B cell (primary cell): ENCODE data around the gene MVB12B. TPM values are rescaled to one million over a fixed set of nuclear protein-coding genes. Genes with fewer than 3 reads are reported as not detected.

Experiments
- ATAC-seq: fragments of 200-7000 bp; cut with Tn5 transposase; one replicate; pipeline ENCODE4 v1.10.0; 2021; ENCODE audit warnings: low read depth, mild to moderate bottlenecking, moderate number of reproducible peaks, moderate library complexity
- CTCF ChIA-PET: fragments of 350-600 bp; sonication (Branson Sonifier 250); formaldehyde crosslinking; loops from one replicate; lab custom pipeline; 2021; ENCODE audit warnings: antibody characterized with exemption, inconsistent platforms; lab: Charles Lee
- POLR2A ChIA-PET: fragments of 350-600 bp; sonication (Branson Sonifier 250); formaldehyde crosslinking; loops from one replicate; lab custom pipeline; 2021; ENCODE audit warnings: antibody characterized with exemption; lab: Charles Lee
- DNase-seq: peaks from one replicate; pipeline ENCODE4 v3.0.0; 2013
- H2AFZ ChIP-seq: 2 replicates; pipeline ENCODE4 v1.6.1; 2012; ENCODE audit warnings: mild to moderate bottlenecking, low read depth, low read length; ENCODE audit not compliant: insufficient read depth, poor library complexity, severe bottlenecking
- H3K27ac ChIP-seq, 2 donors: 1 replicate in 1 of 2; 2 replicates in 1 of 2; pipeline ENCODE4 v1.5.1; 2012 to 2013; ENCODE audit warnings: low read length in 2 of 2, mild to moderate bottlenecking in 2 of 2, moderate library complexity in 1 of 2
- H3K27me3 ChIP-seq, 4 experiments: fragments of 200-600 bp in 1 of 4; sonication (generic) in 1 of 4; replicated peaks in 1 of 4; 1 replicate in 2 of 4; 2 replicates in 2 of 4; pipeline versions ENCODE4 v1.6.1 to v1.7.0; 2013 to 2016; ENCODE audit warnings: low read length in 3 of 4, mild to moderate bottlenecking in 2 of 4, mixed read lengths in 1 of 4, moderate library complexity in 1 of 4; ENCODE audit not compliant: insufficient read depth in 4 of 4, control insufficient read depth in 3 of 4; ENCODE audit errors: control extremely low read depth in 1 of 4
- H3K36me3 ChIP-seq, 2 experiments: replicated peaks in 1 of 2; 1 replicate in 1 of 2; 2 replicates in 1 of 2; pipeline versions ENCODE4 v1.6.1 to v1.7.1; 2013; ENCODE audit warnings: low read length in 1 of 2; ENCODE audit not compliant: insufficient read depth in 2 of 2, control insufficient read depth in 1 of 2; ENCODE audit errors: control extremely low read depth in 1 of 2, extremely low read depth in 1 of 2
- H3K4me1 ChIP-seq, 2 donors: fragments of 200-600 bp in 1 of 2; sonication (generic) in 1 of 2; 1 replicate in 1 of 2; 2 replicates in 1 of 2; pipeline versions ENCODE4 v1.5.1 to v1.6.1; 2013 to 2017; ENCODE audit warnings: low read length in 2 of 2; ENCODE audit not compliant: control insufficient read depth in 2 of 2, insufficient read depth in 2 of 2
- H3K4me2 ChIP-seq: replicated peaks from 2 replicates; pipeline ENCODE3; 2012; ENCODE audit warnings: mild to moderate bottlenecking, low read depth, low read length; ENCODE audit not compliant: poor library complexity, severe bottlenecking
- H3K4me3 ChIP-seq, 5 experiments: fragments of 200-600 bp in 1 of 5; sonication (generic) in 1 of 5; 1 replicate in 3 of 5; 2 replicates in 2 of 5; pipeline versions ENCODE4 v1.5.1 to v1.7.0; 2011 to 2016; ENCODE audit warnings: low read length in 4 of 5, mild to moderate bottlenecking in 4 of 5, low read depth in 2 of 5, control low read depth in 1 of 5, moderate library complexity in 1 of 5; ENCODE audit not compliant: insufficient read depth in 1 of 5; ENCODE audit errors: control extremely low read depth in 1 of 5, extremely low read depth in 1 of 5
- H3K79me2 ChIP-seq: fragments of 200-600 bp; sonication (generic); one replicate; pipeline ENCODE4 v1.6.0; 2016; ENCODE audit warnings: low read length; ENCODE audit not compliant: control insufficient read depth, insufficient read depth
- H3K9ac ChIP-seq: fragments of 200-600 bp; sonication (generic); 2 replicates; pipeline ENCODE4 v1.6.1; 2017; ENCODE audit warnings: mild to moderate bottlenecking, low read length, moderate library complexity
- H3K9me3 ChIP-seq, 3 donors: one replicate each; pipeline versions ENCODE4 v1.6.1 to v1.7.1; 2013; ENCODE audit warnings: low read length in 2 of 3; ENCODE audit not compliant: control insufficient read depth in 2 of 3, insufficient read depth in 1 of 3; ENCODE audit errors: control extremely low read depth in 1 of 3
- H4K20me1 ChIP-seq: 2 replicates; pipeline ENCODE4 v1.6.0; 2012; ENCODE audit warnings: mild to moderate bottlenecking, low read length; ENCODE audit not compliant: insufficient read depth, control insufficient read depth, poor library complexity, severe bottlenecking
- H3K27ac Mint-ChIP-seq: one replicate; pipeline ENCODE4 v1.8.0; 2021; ENCODE audit warnings: mixed read lengths
- H3K27me3 Mint-ChIP-seq: one replicate; pipeline ENCODE4 v1.8.0; 2021; ENCODE audit warnings: mixed read lengths
- H3K4me1 Mint-ChIP-seq: one replicate; pipeline ENCODE4 v1.8.0; 2021; ENCODE audit warnings: mixed read lengths
- H3K4me3 Mint-ChIP-seq: one replicate; pipeline ENCODE4 v1.8.0; 2021; ENCODE audit warnings: mixed read lengths
- H3K9me3 Mint-ChIP-seq: one replicate; pipeline ENCODE4 v1.8.0; 2022; ENCODE audit warnings: mixed read lengths; ENCODE audit not compliant: insufficient read depth
- EZH2 ChIP-seq: IDR thresholded peaks from 2 replicates; pipeline ENCODE4 v1.6.1; 2012; ENCODE audit warnings: borderline replicate concordance, low read depth, mild to moderate bottlenecking, moderate library complexity, low read length; ENCODE audit not compliant: insufficient read depth, poor library complexity, severe bottlenecking
- WGBS: methylation state at CpG from one replicate; pipeline ENCODE4 v1.1.5; 2013; ENCODE audit warnings: missing lambda C conversion rate; ENCODE audit not compliant: insufficient coverage; 5-methylcytosine and 5-hydroxymethylcytosine counted together
- intact Hi-C: fragments of 100-400 bp; cut with micrococcal nuclease; formaldehyde crosslinking; loops from one replicate; pipeline ENCODE4 v1.10.0; 2022
- polyA plus RNA-seq: library from polyadenylated mRNA; depleted of rRNA; stranded (reverse); fragments of >200 nt; gene quantifications from 2 replicates; pipeline ENCODE4 v1.2.3, GENCODE V29; 2012
- total RNA-seq, 2 donors: library from RNA; stranded (reverse); fragments of 120-200 nt in 1 of 2; gene quantifications; 1 replicate in 1 of 2; 2 replicates in 1 of 2; pipeline versions ENCODE4 v1.2.3 to v1.2.4, GENCODE V29; 2013 to 2022
- TF ChIP-seq, protein P1 (sequence below): fragments of 200-600 bp; IDR thresholded peaks from one replicate; pipeline ENCODE4 v1.8.0; 2022; ENCODE audit warnings: antibody characterized with exemption, mild to moderate bottlenecking

Gene MVB12B
- total and polyA plus RNA-seq, 2 donors (not counting 1 experiment from before 2014, with no cell fraction given), result 1.2 to 9.8 TPM

DNA sequence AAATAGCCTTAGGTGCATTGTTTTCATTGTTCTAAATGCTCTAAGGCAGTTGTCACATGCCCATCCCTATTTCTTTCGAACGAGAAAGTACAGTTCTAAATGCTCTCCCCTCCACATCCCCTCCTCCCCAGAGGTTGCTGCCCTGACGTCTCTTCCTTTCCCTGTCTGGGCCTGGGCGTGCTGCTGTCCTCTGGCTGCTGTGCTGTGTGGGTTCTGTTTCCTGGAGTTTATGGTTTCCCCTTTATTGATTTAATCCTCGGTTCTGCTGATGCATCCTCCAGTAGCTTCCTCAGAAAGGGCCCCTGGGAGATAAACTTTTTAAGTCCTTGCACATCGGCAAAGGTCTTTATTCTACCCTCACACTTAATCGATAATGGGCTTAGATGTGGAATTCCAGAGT lies 48.8 kb downstream of the MVB12B start:
- peaks cover 0 to 4% of the 10 kb centered on the region in 2 donors for H3K4me1 ChIP-seq
- H3K4me3 ChIP-seq, result no peak overlapping the region
- H3K4me1 Mint-ChIP-seq, result peaks cover 6% of the 10 kb centered on the region
- no peak overlapping the region for H2AFZ ChIP-seq
- H3K36me3 ChIP-seq, result no peaks in the 10 kb centered on the region
- H3K79me2 ChIP-seq, result no peaks in the 10 kb centered on the region
- H4K20me1 ChIP-seq, result no peaks in the 10 kb centered on the region
- CTCF ChIA-PET, result no interaction called here
- 13% methylated on average over 3 of the region's 7 CpGs for WGBS
- intact Hi-C loops, result no loop called here
- H3K9ac ChIP-seq, result no peak overlapping the region
- H3K4me3 Mint-ChIP-seq, result no peak overlapping the region
- H3K27me3 Mint-ChIP-seq, result peaks cover 31% of the 10 kb centered on the region
- H3K27me3 ChIP-seq, result no peaks in the 10 kb centered on the region
- H3K27ac ChIP-seq, result no peak overlapping the region
- H3K4me2 ChIP-seq, result no peak overlapping the region
- no peak overlapping the region for H3K27ac Mint-ChIP-seq
- DNase-seq (no peak), ATAC-seq (no peak)
- H3K9me3 Mint-ChIP-seq, result no peaks in the 10 kb centered on the region
- H3K9me3 ChIP-seq, result no peaks in the 10 kb centered on the region
- TF ChIP-seq, protein P1, sequence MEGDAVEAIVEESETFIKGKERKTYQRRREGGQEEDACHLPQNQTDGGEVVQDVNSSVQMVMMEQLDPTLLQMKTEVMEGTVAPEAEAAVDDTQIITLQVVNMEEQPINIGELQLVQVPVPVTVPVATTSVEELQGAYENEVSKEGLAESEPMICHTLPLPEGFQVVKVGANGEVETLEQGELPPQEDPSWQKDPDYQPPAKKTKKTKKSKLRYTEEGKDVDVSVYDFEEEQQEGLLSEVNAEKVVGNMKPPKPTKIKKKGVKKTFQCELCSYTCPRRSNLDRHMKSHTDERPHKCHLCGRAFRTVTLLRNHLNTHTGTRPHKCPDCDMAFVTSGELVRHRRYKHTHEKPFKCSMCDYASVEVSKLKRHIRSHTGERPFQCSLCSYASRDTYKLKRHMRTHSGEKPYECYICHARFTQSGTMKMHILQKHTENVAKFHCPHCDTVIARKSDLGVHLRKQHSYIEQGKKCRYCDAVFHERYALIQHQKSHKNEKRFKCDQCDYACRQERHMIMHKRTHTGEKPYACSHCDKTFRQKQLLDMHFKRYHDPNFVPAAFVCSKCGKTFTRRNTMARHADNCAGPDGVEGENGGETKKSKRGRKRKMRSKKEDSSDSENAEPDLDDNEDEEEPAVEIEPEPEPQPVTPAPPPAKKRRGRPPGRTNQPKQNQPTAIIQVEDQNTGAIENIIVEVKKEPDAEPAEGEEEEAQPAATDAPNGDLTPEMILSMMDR, result no peak
- POLR2A ChIA-PET, result no interaction called here

DNA sequence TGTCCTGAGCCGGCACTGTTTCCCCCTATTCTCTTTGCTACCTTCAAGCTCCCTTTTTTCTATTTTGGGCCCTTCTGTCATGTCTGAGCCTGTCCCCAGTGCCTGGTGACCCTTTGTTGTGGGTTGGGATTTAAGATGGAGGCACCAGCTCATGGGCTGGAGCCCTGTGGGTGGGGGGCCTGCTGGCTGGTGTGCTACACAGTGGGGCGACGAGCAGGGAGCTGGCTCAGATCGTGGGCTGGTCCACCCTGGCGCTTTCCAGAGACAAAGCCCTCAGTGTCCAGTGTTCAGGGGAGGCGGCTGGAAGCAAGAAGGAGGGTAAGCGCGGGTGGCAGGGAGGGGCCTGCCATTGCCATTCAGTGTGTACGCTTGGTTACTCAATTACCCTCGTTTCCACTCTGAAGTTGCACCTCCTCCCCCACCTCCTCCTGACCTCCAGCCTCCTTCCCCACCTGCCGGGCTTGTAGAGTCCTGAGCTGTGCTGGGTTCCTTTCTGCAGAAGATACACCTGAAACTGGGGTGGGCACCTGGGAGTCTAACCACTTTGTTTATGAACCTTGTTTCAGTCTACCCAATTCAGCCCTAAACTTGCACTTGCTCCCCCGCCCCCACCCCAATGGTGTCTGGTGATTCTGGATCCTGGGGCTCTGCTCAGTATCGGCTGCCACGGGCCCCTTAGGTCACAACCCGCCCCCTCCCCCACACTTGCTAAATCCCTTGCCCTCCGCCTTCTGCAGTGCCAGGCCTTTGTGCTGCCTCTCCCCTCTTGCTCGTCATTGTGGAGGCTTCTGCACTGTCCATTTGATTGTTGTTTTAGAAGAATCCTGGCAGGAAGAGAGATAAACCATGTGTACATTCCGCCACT lies 49.9 kb downstream of the MVB12B start:
- H3K4me3 Mint-ChIP-seq, result no peak overlapping the region
- no peak for DNase-seq
- Histone ChIP-seq H3K9me3 (no peaks in the 10 kb centered on the region), H4K20me1 (no peaks in the 10 kb centered on the region), H3K36me3 (no peaks in the 10 kb centered on the region), H3K4me1 (peaks cover 0 to 4% of the 10 kb centered on the region in 2 donors), H3K9ac (no peak overlapping the region), H3K4me2 (no peak overlapping the region), H3K27ac (no peak overlapping the region), H3K27me3 (no peaks in the 10 kb centered on the region), H3K4me3 (no peak overlapping the region), H3K79me2 (no peaks in the 10 kb centered on the region), H2AFZ (no peak overlapping the region)
- no peak overlapping the region for H3K27ac Mint-ChIP-seq
- TF ChIP-seq, protein P1, result no peak
- no peak for TF ChIP-seq EZH2
- no peaks in the 10 kb centered on the region for H3K9me3 Mint-ChIP-seq
- ChIA-PET CTCF (no interaction called here), POLR2A (no interaction called here)
- WGBS, result 91% methylated on average over 15 of the region's 18 CpGs
- peaks cover 6% of the 10 kb centered on the region for H3K4me1 Mint-ChIP-seq
- H3K27me3 Mint-ChIP-seq, result peaks cover 31% of the 10 kb centered on the region
- intact Hi-C loops, result no loop called here
- no peak for ATAC-seq
